ENCODE data around the gene MANEA. TPM values are rescaled to one million over a fixed set of nuclear protein-coding genes. Genes with fewer than 3 reads are reported as not detected.

Gene MANEA
- total RNA-seq, 1 experiment from 2014 or later: 19.2 TPM

DNA sequence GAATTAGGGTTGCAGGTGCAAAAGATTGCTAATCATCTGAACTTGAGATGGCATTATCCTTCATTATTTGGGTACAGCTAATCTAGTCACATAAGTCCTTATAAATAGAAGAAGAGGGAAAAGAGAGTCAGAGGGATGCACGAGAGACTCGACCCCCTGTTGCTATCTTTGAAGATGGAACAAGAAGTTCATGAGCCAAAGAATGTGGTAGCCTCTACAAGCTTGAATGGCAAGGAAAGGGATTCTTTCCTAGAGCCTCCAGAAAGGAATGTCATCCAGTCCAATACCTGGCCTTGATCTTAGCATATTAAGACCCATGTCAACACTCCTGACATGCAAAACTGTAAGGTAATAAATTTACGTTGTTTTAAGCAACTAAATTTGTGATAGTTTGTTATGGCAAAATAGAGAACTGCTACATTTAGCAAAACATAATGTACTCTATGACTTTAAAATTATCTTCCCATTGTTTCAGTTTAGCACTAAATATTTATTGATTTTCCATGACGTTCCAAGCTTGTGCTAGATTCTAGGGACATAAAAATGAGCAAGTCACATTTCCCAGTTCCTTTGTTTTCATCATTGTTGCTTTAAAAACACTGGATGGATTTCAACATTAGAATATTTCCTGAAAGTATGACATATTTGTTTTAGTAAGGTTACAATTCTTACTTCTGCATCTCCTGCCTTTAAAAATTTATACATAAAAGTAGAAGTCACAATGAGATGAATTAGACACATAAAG, 12.7 kb downstream of the MANEA start:
- no peak for DNase-seq (ENCODE audit: low spot score)
- intact Hi-C loops (cut with micrococcal nuclease; ENCODE audit: unreplicated experiment): no loop called here
- no peaks in the 10 kb centered on the region for H3K27me3 ChIP-seq (replicated peaks; ENCODE audit: insufficient read depth, low read depth, low read length, poor library complexity)
- peaks cover 8% of the 10 kb centered on the region for H3K36me3 ChIP-seq (ENCODE audit: insufficient read depth, low read length, poor library complexity, severe bottlenecking)
- H3K4me1 ChIP-seq (ENCODE audit: insufficient read depth, low read length, poor library complexity, severe bottlenecking): no peaks in the 10 kb centered on the region
- no peaks in the 10 kb centered on the region for H3K9me3 ChIP-seq (ENCODE audit: low read depth, low read length, poor library complexity, severe bottlenecking)
- TF ChIP-seq EZH2 (IDR thresholded peaks at IDR 0.05; ENCODE audit: borderline replicate concordance, low read depth, low read length, poor library complexity, severe bottlenecking): no peak
- TF ChIP-seq, protein P1, sequence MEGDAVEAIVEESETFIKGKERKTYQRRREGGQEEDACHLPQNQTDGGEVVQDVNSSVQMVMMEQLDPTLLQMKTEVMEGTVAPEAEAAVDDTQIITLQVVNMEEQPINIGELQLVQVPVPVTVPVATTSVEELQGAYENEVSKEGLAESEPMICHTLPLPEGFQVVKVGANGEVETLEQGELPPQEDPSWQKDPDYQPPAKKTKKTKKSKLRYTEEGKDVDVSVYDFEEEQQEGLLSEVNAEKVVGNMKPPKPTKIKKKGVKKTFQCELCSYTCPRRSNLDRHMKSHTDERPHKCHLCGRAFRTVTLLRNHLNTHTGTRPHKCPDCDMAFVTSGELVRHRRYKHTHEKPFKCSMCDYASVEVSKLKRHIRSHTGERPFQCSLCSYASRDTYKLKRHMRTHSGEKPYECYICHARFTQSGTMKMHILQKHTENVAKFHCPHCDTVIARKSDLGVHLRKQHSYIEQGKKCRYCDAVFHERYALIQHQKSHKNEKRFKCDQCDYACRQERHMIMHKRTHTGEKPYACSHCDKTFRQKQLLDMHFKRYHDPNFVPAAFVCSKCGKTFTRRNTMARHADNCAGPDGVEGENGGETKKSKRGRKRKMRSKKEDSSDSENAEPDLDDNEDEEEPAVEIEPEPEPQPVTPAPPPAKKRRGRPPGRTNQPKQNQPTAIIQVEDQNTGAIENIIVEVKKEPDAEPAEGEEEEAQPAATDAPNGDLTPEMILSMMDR (conservative IDR thresholded peaks at IDR 0.05; ENCODE audit: low read depth, low read length): no peak
- no peak overlapping the region for H3K4me3 ChIP-seq (ENCODE audit: low read depth, low read length, poor library complexity, severe bottlenecking)
- ChIA-PET POLR2A (ENCODE audit: low non-redundant PET) (no interaction called here), CTCF (no interaction called here)
- H3K27ac ChIP-seq (ENCODE audit: low read depth, low read length, poor library complexity, severe bottlenecking): no peak overlapping the region
- BruUV-seq (replicated peaks): no TSS peak

DNA sequence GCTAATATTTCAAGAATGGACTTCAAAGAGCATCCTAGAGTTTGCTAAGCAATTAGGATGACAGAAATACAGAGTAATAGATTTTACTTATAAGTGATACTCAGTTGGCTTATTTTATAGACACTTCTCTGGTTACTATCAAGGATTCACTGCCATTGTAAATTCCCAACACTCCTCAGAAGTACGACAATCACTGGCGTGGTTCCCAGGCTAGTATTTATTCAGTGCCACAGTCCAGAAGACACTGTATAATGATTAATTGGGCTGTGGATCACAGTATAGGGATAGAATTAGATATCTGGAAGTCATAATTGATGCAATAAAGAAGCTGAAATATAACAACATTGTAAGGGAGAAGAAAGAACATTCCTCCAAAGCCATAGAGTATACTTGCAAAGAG, 15.7 kb downstream of the MANEA start:
- Histone ChIP-seq H3K27ac (ENCODE audit: low read depth, low read length, poor library complexity, severe bottlenecking) (no peak overlapping the region), H3K36me3 (ENCODE audit: insufficient read depth, low read length, poor library complexity, severe bottlenecking) (no peaks in the 10 kb centered on the region), H3K4me3 (ENCODE audit: low read depth, low read length, poor library complexity, severe bottlenecking) (no peak overlapping the region), H3K27me3 (replicated peaks; ENCODE audit: insufficient read depth, low read depth, low read length, poor library complexity) (no peaks in the 10 kb centered on the region), H3K9me3 (ENCODE audit: low read depth, low read length, poor library complexity, severe bottlenecking) (no peaks in the 10 kb centered on the region), H3K4me1 (ENCODE audit: insufficient read depth, low read length, poor library complexity, severe bottlenecking) (no peaks in the 10 kb centered on the region)
- no TSS peak for BruUV-seq (replicated peaks)
- CTCF ChIA-PET: no interaction called here
- POLR2A ChIA-PET (ENCODE audit: low non-redundant PET): no interaction called here
- no peak for DNase-seq (ENCODE audit: low spot score)
- intact Hi-C loops (cut with micrococcal nuclease; ENCODE audit: unreplicated experiment): no loop called here
- TF ChIP-seq EZH2 (IDR thresholded peaks at IDR 0.05; ENCODE audit: borderline replicate concordance, low read depth, low read length, poor library complexity, severe bottlenecking): no peak
- TF ChIP-seq, protein P1 (conservative IDR thresholded peaks at IDR 0.05; ENCODE audit: low read depth, low read length): no peak

DNA sequence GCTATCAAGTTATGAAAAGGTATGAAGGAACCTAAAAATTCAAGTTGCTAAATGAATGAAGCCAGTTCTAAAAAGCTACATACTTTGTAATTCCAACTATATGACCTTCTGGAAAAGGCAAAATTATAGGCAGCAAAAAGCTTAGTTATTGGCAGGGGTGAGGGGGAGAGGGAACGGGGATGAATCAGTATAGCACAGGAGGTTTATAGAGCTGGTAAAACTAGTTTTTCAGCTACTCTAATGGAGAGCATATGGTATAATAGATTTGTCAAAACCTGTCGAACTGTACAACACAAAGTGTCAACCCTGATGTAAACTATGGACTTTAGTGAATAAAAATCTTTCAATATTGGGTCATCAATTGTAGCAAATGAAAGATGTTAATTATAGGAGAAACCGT, 18.7 kb downstream of the MANEA start:
- Histone ChIP-seq H3K36me3 (ENCODE audit: insufficient read depth, low read length, poor library complexity, severe bottlenecking) (no peaks in the 10 kb centered on the region), H3K4me3 (ENCODE audit: low read depth, low read length, poor library complexity, severe bottlenecking) (no peak overlapping the region), H3K27me3 (replicated peaks; ENCODE audit: insufficient read depth, low read depth, low read length, poor library complexity) (no peaks in the 10 kb centered on the region), H3K9me3 (ENCODE audit: low read depth, low read length, poor library complexity, severe bottlenecking) (no peaks in the 10 kb centered on the region), H3K4me1 (ENCODE audit: insufficient read depth, low read length, poor library complexity, severe bottlenecking) (no peaks in the 10 kb centered on the region), H3K27ac (ENCODE audit: low read depth, low read length, poor library complexity, severe bottlenecking) (no peak overlapping the region)
- no TSS peak for BruUV-seq (replicated peaks)
- intact Hi-C loops (cut with micrococcal nuclease; ENCODE audit: unreplicated experiment): no loop called here
- no peak for DNase-seq (ENCODE audit: low spot score)
- CTCF ChIA-PET: no interaction called here
- POLR2A ChIA-PET (ENCODE audit: low non-redundant PET): no interaction called here
- TF ChIP-seq, protein P1 (conservative IDR thresholded peaks at IDR 0.05; ENCODE audit: low read depth, low read length): no peak
- TF ChIP-seq EZH2 (IDR thresholded peaks at IDR 0.05; ENCODE audit: borderline replicate concordance, low read depth, low read length, poor library complexity, severe bottlenecking): no peak
